ENCODE measurements around the gene PLXNA1. TPM values are rescaled to one million over a fixed set of nuclear protein-coding genes. Genes with fewer than 3 reads are reported as not detected.

Gene PLXNA1
- polyA plus RNA-seq, 1 donor from 2014 or later = 65.6 TPM

DNA sequence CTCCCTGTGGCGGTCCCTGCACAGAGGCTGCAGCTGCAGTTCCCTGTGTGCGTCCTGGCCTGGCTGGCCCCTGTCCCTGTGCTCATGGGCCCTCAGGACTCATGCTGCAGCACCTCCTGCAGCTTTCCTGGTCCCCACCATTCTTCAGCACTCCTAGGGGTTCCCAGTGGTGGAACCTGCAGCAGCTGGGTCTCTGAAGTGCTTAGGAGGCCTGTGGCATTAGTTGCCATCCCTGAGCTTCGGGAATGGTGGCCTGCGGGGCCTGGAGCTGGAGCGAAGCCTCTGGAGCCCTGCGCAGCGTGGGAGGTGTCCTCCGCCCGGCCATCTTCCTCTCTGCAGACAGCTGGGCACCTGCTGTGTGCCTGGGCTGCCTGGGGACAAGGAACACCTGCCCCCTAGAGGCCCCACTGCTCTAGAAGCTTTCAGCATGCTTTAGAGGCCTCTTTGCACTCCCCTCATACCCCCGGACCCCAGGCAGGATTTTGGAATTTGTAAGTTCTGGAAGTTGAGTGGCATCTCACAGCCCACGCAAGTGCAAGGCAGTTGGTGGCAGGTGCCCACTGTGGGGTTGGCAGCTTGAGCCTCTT lies 13.1 kb downstream of the PLXNA1 start:
- Histone ChIP-seq H3K9ac (ENCODE audit: low read length) (no peak overlapping the region), H3K27ac (ENCODE audit: low read length) (no peak overlapping the region), H3K36me3 (ENCODE audit: insufficient read depth, low read length) (no peaks in the 10 kb centered on the region)

DNA sequence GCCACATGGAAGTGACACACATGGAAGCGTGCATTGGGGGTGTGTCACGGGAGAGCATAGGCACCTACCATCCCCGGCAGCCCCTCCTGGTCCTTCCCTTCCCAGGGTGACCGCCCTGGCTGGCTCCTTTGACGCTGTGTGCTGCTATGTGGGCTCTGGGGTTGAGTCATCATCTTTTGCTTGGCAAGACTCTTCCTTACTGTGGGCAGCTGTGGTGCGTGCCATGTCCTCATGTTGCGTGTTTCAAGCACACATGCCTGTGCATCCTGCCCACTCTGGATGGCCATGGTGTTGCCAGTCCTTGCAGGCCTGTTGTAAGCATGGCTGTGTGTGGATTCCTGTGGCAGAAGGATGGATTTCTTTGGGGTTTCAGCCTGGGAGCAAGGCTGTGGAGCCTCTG lies 14.0 kb downstream of the PLXNA1 start:
- H3K36me3 ChIP-seq (ENCODE audit: insufficient read depth, low read length) = no peaks in the 10 kb centered on the region
- peaks cover 39% of the 10 kb centered on the region for H3K79me2 ChIP-seq (replicated peaks; ENCODE audit: insufficient read depth, low read length)
- no peak overlapping the region for H3K4me2 ChIP-seq (ENCODE audit: low read length)
- H2AFZ ChIP-seq (ENCODE audit: low read depth, low read length) = no peak overlapping the region
- H3K9me2 ChIP-seq (ENCODE audit: insufficient read depth, low read length) = no peaks in the 10 kb centered on the region
- H3F3A ChIP-seq (ENCODE audit: insufficient read depth, low read length, poor library complexity, severe bottlenecking) = no peaks in the 10 kb centered on the region
- no peak overlapping the region for H3K27ac ChIP-seq (ENCODE audit: low read length)
- H3K4me3 ChIP-seq (ENCODE audit: low read length) = no peak overlapping the region
- H3K9me3 ChIP-seq (ENCODE audit: low read length) = no peaks in the 10 kb centered on the region
- no peaks in the 10 kb centered on the region for H3K27me3 ChIP-seq (ENCODE audit: insufficient read depth, low read depth, low read length)
- peaks cover 82% of the 10 kb centered on the region for H4K20me1 ChIP-seq (ENCODE audit: insufficient read depth)
- H3K9ac ChIP-seq (ENCODE audit: low read length) = no peak overlapping the region
- TF ChIP-seq EZH2 (IDR thresholded peaks at IDR 0.05; ENCODE audit: borderline replicate concordance, insufficient read depth, low read length, poor library complexity, severe bottlenecking) = no peak
- no peak for TF ChIP-seq TAF1 (IDR thresholded peaks at IDR 0.05; ENCODE audit: low read depth)
- TF ChIP-seq MXI1 (conservative IDR thresholded peaks at IDR 0.05; ENCODE audit: poor library complexity, severe bottlenecking) = no peak
- TF ChIP-seq EP300 (conservative IDR thresholded peaks at IDR 0.05; ENCODE audit: poor library complexity, severe bottlenecking) = no peak
- TF ChIP-seq RAD21 (conservative IDR thresholded peaks at IDR 0.05) = no peak
- TF ChIP-seq, protein P1, sequence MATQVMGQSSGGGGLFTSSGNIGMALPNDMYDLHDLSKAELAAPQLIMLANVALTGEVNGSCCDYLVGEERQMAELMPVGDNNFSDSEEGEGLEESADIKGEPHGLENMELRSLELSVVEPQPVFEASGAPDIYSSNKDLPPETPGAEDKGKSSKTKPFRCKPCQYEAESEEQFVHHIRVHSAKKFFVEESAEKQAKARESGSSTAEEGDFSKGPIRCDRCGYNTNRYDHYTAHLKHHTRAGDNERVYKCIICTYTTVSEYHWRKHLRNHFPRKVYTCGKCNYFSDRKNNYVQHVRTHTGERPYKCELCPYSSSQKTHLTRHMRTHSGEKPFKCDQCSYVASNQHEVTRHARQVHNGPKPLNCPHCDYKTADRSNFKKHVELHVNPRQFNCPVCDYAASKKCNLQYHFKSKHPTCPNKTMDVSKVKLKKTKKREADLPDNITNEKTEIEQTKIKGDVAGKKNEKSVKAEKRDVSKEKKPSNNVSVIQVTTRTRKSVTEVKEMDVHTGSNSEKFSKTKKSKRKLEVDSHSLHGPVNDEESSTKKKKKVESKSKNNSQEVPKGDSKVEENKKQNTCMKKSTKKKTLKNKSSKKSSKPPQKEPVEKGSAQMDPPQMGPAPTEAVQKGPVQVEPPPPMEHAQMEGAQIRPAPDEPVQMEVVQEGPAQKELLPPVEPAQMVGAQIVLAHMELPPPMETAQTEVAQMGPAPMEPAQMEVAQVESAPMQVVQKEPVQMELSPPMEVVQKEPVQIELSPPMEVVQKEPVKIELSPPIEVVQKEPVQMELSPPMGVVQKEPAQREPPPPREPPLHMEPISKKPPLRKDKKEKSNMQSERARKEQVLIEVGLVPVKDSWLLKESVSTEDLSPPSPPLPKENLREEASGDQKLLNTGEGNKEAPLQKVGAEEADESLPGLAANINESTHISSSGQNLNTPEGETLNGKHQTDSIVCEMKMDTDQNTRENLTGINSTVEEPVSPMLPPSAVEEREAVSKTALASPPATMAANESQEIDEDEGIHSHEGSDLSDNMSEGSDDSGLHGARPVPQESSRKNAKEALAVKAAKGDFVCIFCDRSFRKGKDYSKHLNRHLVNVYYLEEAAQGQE (IDR thresholded peaks at IDR 0.05; ENCODE audit: borderline replicate concordance) = no peak
- no peak for TF ChIP-seq POLR2AphosphoS5 (IDR thresholded peaks at IDR 0.05)
- TF ChIP-seq, protein P2, sequence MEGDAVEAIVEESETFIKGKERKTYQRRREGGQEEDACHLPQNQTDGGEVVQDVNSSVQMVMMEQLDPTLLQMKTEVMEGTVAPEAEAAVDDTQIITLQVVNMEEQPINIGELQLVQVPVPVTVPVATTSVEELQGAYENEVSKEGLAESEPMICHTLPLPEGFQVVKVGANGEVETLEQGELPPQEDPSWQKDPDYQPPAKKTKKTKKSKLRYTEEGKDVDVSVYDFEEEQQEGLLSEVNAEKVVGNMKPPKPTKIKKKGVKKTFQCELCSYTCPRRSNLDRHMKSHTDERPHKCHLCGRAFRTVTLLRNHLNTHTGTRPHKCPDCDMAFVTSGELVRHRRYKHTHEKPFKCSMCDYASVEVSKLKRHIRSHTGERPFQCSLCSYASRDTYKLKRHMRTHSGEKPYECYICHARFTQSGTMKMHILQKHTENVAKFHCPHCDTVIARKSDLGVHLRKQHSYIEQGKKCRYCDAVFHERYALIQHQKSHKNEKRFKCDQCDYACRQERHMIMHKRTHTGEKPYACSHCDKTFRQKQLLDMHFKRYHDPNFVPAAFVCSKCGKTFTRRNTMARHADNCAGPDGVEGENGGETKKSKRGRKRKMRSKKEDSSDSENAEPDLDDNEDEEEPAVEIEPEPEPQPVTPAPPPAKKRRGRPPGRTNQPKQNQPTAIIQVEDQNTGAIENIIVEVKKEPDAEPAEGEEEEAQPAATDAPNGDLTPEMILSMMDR (IDR thresholded peaks at IDR 0.05; ENCODE audit: poor library complexity, severe bottlenecking) = no peak
- TF ChIP-seq SMC3 (conservative IDR thresholded peaks at IDR 0.05; ENCODE audit: poor library complexity) = no peak

More for the DNA sequence above, 13.1 kb downstream of the PLXNA1 start:
- Histone ChIP-seq H3K79me2 (replicated peaks; ENCODE audit: insufficient read depth, low read length) (peaks cover 41% of the 10 kb centered on the region), H2AFZ (ENCODE audit: low read depth, low read length) (no peak overlapping the region), H3K9me3 (ENCODE audit: low read length) (no peaks in the 10 kb centered on the region), H3K4me2 (ENCODE audit: low read length) (no peak overlapping the region), H4K20me1 (ENCODE audit: insufficient read depth) (peaks cover 79% of the 10 kb centered on the region), H3F3A (ENCODE audit: insufficient read depth, low read length, poor library complexity, severe bottlenecking) (no peaks in the 10 kb centered on the region), H3K9me2 (ENCODE audit: insufficient read depth, low read length) (no peaks in the 10 kb centered on the region), H3K4me3 (ENCODE audit: low read length) (no peak overlapping the region), H3K27me3 (ENCODE audit: insufficient read depth, low read depth, low read length) (no peaks in the 10 kb centered on the region)
- TF ChIP-seq MXI1 (conservative IDR thresholded peaks at IDR 0.05; ENCODE audit: poor library complexity, severe bottlenecking) = no peak
- no peak for TF ChIP-seq POLR2AphosphoS5 (IDR thresholded peaks at IDR 0.05)
- TF ChIP-seq, protein P1 (IDR thresholded peaks at IDR 0.05; ENCODE audit: borderline replicate concordance) = no peak
